ENCODE data around the gene F8A2.
"Not testable (repeated sequence)": the region's sequence is repeated elsewhere in the genome, so short reads cannot be mapped to it uniquely, and the experiment has no call there.

Gene F8A2

GRCh38 chrX:155381843-155382528 is at the start of gene F8A2:
Gene F8A2 (plus strand): TSS chrX:155382095. CDS start chrX:155382115, 20 bp downstream.
- not testable (repeated sequence) for DNase-seq (ENCODE audit: low spot score); FAIRE-seq

DNA sequence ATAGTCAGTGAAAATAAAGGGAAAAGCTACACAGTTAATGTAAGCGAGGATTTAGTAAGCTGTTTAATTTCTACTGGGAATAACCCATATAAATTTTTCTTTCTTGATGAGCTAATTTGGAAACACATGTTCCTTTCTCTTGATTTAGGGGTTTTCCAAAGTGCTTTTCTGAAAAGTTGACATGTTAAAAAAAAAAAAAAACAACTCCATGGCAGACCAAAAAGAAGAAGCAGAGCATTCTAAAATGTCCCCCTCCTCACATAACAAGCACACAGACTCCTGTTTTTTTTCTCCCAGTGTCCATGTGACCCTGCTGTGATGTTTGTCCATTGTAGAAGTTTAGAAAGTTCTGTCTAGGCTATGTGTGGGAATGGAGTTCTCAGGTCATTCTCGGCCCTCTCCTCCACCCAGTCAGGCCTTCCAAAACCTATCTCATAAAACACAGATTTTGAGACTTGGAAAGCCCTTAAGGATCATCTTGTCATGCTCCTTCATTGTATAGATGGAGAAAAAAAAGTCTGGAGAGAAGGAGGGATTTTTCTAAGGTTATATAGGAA is 48.3 kb upstream of the F8A2 start:
- DNase-seq (ENCODE audit: low spot score) (no peak), FAIRE-seq (no peak)

DNA sequence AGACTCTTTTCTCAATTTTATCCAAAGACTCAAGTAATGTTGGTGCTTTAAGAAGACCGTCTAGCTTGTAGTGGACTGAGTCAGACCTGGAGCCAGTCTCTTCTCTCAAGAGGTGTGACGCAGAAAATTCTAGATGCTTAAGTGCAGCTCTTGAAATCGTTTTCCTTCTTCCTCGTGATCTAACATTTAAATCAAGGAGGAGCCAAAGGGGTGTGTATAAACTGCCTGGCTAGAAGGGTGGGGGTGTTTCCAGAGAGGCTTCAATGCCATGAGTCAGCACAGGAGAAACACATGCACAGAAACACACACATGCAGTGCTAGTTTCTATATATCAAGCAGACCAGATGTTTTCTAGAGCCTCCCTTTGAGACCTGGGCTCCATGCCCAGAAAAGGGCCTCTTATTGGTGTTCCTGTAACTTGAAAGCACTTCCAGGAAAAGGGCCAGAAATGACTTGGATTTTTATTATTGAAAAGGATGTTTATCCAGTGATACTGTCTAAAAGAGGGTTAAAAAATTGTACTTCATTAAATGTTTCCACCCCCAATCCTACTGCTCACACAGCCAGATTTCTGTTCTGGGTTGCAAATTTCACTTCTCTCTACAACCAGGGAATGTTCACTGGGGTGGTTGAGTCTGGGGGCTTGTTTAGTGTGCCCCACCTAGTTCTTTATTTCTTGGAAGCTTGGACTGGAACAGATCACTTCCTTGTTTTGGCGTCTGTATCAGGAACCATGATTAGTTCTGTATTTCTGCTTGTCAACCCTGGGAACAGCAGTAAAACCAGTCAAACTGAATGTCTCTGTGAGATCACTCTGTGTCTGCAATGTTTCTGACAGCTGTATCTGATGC is 47.2 kb upstream of the F8A2 start, which contains the start of gene CLIC2:
TSS of gene CLIC2 (minus strand) at position 129 of the 851 bp plus-strand sequence. CDS start 187 bp downstream, outside the sequence.
- peak; percentile 8 for DNase-seq (ENCODE audit: low spot score)
- no peak for FAIRE-seq

- not testable (repeated sequence) for DNase-seq (ENCODE audit: low spot score); FAIRE-seq
These were observed 46.6 kb upstream of the F8A2 start for GRCh38 chrX:155335337-155335712.

DNA sequence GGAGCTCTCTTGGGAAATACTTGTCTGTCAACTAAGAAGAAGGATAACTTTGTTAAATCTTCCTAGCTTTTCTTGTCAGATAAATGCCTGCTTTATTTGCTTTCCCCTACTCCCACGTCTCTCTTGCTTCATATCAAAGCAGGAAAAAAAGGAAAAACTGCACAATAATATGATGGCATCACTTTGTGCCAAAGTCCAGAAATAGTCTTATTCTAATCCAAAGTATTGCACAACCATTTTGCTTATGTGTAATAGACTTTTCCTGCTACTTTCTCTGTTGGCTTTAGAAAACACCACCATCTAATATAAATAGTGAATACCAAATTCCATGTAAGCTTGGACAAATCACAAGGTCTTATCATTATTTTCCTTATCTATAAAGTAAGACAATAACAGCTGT is 36.2 kb upstream of the F8A2 start:
- FAIRE-seq = not testable (repeated sequence)

DNA sequence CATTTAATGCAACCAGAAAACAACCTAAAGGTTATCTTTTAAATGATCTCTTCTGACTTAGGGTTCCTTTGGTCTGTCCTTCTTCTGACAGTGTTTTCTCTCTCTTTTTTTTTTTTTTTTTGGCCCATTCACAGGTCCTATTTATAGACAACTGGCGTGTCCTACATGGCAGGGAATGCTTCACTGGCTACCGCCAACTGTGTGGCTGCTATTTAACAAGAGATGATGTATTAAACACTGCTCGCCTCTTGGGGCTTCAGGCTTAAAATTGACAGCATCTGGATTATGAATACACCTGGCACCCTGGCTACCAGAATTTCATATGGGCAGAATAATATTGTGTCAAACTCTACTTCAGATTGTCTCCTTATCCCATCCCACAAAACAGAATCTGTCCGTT is 32.4 kb upstream of the F8A2 start:
- not testable (repeated sequence) for FAIRE-seq; DNase-seq (ENCODE audit: low spot score)

More for the DNA sequence above, 36.2 kb upstream of the F8A2 start:
- DNase-seq (ENCODE audit: low spot score) = not testable (repeated sequence)

DNA sequence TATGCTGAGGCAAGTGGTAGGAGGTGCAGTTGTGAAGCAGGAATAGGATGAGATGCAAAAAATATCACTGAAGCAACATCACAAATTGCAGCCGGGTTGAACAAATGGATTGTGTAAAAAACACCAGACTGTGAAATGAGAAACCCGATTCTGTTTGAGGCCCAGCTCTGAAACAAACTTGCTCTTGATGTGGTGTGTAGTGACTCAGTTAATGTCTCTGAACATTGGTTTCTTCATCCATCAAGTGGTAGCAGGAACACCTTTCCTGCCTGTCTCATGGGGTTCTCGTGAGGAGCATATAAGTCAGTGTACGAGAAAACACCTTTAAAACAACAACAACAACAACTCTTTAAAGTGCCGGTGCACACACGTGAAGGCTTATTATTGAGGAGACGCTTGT is 18.2 kb upstream of the F8A2 start:
- not testable (repeated sequence) for DNase-seq (ENCODE audit: low spot score); FAIRE-seq

DNA sequence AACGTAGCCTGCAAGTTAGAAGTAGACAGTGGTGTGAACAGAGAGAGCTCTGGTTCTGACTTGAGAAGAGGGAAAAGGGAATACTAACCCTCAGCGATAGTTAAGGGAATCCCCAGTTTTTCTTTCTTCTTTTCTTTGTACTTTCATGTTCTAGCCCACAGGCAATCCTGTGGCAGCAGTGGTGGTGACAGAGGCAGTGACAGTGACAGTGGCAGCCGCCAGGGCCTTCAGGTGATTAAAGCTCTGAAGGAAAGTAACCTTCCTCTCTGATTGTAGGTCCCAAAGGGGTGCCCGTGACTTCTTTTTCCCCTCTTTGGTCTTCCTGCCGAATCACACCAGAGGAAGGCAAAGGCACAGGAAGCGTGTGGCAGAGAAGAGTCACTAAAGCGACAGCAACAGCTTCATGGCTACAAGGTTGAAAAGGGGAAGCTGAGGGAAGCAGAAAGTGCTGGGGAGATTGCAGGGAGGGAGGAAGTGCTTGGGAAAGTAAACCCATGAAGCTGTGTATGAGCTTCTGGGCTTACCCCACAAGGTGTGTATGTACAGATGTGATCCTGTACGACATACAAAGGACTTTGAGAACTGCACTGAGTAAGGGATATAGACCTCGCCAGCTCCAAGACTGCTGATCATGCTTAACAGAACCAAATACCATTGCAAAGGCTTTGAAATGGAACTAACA is 8.0 kb upstream of the F8A2 start:
- FAIRE-seq = not testable (repeated sequence)

DNA sequence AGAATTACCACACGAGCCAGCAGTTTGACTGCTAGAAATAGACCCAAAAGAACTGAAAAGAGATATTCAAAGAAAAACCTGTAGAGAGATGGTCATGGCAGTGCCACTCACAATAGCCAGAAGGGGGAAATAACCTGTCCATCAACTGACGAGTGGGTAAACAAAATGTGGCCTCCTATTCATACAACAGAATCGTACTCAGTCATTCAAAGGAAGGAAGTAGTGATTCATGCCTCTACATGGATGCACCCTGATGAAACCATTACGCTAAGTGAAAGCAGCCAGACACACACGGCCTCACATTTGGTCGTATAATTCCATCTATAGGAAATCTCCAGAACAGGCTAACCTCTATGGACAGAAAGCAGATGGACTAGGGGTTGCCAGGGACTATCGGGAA is 2.1 kb upstream of the F8A2 start:
- not testable (repeated sequence) for DNase-seq (ENCODE audit: low spot score); FAIRE-seq

More for the DNA sequence above, 8.0 kb upstream of the F8A2 start:
- not testable (repeated sequence) for DNase-seq (ENCODE audit: low spot score)

DNA sequence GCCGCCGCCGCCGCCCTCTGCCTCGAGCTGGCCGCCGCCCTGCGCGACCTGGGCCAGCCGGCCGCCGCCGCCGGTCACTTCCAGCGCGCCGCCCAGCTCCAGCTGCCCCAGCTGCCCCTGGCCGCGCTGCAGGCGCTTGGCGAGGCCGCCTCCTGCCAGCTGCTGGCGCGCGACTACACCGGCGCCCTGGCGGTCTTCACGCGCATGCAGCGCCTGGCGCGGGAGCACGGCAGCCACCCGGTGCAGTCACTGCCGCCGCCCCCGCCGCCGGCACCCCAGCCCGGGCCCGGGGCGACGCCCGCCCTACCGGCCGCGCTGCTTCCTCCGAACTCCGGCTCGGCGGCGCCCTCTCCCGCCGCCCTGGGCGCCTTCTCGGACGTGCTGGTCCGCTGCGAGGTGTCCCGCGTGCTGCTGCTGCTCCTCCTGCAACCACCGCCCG is 653 bp downstream of the F8A2 start:
- DNase-seq (ENCODE audit: low spot score); FAIRE-seq: not testable (repeated sequence)

GRCh38 chrX:155389634-155390033 is 7.7 kb downstream of the F8A2 start:
- DNase-seq (ENCODE audit: low spot score) = no peak
- FAIRE-seq = no peak

GRCh38 chrX:155394747-155395276 is 12.9 kb downstream of the F8A2 start:
- not testable (repeated sequence) for FAIRE-seq; DNase-seq (ENCODE audit: low spot score)

DNA sequence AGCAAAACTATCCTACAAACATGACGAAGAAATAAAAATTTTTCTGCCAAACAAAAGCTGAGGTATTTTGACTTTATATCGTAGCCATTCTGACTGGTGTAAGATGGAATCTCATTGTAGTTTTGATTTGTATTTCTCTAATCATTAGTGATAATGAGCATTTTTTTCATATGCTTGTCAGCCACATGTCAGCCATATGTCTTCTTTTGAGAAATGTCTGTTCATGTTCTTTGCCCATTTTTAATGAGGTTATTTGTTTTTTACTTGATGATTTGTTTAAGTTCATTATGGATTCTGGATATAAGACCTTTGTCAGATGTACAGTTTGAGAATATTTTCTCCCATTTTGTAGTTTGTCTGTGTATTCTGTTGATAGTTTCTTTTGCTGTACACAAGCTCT is 24.5 kb downstream of the F8A2 start:
- DNase-seq (ENCODE audit: low spot score) (no peak), FAIRE-seq (no peak)

- FAIRE-seq = no peak
These were observed 35.9 kb downstream of the F8A2 start for GRCh38 chrX:155417769-155418168.

More at GRCh38 chrX:155417769-155418168, 35.9 kb downstream of the F8A2 start:
- DNase-seq (ENCODE audit: low spot score) = no peak
